ENCODE data around the gene LRP1-AS.

- TF ChIP-seq NFE2L1 (CRISPR knock-in tag; IDR thresholded peaks at IDR 0.05) (no peak), E2F1 (CRISPR knock-in tag; IDR thresholded peaks at IDR 0.05) (no peak)
These were observed 29.4 kb upstream of the LRP1-AS start for GRCh38 chr12:57176846-57177245.

Measured in WTC11 (cell line).